NCI-H1930 (cell line): ENCODE results near the gene GLB1L3.

ENCODE experiments used
- DNase-seq, 2 experiments: peaks; one replicate each; lab custom pipeline; 2025; lab: John Stamatoyannopoulos, UW

GLB1L3 gene

DNA sequence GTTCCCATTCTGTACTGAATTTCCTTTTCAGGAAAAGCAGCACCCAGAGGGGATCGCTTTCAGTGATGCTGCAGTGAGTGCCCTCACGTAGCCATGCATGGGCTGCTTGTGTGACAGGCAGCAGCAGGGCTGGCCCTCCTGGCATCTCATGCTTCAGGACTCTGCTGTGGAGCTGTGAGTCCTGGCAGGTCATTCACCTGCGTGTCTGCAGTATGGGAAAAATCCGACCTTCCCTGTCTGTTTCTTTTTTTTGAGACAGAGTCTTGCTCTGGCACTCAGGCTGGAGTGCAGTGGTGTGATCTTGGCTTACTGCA, 69.0 kb downstream of the GLB1L3 start:
- no peak for DNase-seq

DNA sequence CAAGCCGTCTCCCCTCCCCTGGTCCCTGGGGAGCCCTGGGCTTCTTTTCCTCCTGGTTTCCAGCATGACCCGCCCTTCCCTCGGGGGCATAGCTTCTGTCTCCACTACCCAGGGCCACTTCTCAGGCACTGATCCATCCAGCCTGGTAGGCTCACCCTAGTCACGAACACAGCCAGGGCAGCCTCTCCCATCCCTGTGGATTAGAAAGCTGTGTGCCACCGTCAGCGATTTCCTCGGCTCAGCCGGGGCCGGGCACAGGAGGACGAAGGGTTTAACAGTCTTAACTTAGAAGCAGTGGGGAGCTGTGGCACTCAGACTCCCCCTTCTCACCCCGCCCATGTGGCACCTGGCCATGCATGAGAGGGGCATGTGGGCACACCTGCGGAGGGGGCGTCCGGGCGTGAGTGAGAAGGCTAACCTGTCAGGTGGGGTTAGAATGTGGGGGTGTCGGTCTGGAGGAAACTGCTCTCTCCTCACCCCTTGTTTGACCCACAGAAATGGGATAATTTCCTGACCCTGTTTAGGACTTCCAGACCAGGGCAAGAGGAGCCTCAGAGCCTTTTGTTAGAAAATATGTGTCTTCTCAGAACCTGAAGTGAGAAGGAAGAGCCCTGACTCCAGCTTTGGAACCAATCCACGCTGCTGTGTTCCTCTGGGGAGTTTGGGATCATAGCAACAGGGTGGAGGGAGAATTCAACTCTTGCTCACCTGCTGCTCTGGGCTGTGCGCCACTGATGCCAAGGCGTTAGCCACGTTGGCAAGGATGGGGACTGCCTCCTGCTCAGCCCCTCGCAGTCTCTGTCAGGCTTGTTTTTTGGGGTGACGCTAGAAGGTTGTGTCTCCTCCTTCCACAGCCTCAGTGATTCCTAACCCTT, 70.2 kb downstream of the GLB1L3 start:
- DNase-seq = no peak

DNA sequence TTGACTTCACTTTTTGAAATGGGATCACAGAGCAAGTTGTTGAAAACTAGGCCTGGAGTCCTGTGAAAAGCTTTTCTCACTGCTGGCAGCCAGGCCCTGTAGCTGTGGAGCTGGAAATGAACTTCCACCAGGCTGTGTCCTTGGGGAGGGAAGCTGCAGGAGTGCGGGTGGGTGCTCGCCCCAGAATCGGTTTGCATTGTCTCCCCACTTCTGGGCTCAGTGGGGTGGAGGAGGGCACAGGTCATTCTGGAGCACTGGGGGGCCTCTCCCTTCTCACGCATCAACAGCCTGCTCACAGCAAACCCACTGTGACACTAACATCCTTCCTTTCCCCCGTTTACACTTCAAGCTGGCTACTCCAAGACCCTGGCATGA, 70.8 kb downstream of the GLB1L3 start:
- no peak for DNase-seq

DNA sequence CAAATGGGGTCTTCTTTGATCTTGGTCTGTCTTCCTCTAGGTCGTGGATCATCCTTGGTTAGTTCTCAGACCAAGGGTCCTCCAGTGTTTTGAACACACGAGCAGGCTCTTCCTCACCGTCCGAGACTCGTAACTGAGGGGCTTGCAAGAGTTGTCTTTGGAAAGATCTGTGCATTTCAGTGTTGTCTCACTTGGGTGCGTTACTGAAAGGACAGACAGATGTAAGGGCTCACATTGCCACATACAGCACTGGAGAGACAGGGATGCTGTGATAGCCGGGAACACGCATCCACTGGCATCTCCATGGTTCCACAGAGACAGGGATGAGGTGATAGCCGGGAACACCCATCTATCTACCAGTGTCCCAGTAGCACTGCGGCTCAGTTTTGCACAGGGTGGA, 71.3 kb downstream of the GLB1L3 start:
- no peak for DNase-seq

DNA sequence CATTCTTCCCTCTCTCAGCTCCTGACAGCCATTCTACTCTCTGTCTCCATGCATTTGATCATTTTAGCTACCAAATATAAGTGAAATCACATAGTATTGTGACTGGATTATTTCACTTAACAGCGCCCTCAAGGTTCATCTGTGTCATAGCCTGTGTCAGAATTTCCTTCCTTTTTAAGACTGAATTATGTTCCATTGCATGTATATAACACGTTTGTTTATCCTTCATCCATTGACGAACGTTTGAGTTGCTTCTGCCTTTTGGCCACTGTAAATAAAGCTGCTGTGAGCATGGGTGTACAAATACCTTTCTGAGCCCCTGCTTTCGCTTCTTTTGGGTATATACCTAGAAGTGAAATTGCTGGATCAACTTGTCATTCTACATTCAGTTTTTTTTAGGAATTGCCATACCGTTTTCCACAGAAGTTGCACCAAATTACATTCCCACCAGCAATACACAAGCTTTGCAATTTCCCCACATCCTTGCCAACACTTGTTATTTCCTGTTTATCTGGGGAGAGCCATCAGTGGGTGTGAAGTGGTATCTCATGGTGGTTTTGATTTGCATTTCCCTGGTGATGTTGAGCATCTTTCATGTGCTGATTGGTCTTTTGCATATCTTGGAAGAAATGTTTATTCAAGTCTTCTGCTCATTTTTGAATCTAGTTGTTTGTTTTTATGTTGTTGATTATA, 73.1 kb downstream of the GLB1L3 start:
- DNase-seq = no peak

DNA sequence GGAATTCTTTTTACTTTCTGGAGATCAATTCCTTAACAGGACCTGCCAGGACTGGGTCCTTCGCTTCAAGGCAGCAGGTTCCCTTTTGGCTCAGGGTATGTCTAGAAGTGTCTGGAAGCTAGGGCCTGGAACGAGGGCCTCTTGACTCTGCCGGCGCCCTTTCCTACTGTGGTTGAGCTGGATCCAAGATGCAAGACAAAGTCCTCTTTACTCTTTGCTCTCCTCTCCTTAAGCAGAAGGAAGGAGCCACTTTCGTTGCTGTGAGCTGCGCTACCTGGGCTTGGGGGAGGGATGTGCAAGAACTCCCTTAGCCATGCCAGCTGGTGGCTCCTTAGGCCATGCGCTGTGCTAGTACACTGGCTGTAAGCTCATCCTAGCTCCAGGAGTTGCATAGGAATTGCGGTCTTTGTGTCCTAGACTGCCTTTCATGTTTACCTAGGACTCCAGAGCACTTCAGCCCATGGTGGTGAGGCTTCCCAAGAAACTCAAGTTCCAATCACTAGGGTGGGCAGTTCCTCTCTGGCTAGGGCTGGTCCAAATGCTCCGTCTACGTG, 73.7 kb downstream of the GLB1L3 start:
- DNase-seq = no peak

DNA sequence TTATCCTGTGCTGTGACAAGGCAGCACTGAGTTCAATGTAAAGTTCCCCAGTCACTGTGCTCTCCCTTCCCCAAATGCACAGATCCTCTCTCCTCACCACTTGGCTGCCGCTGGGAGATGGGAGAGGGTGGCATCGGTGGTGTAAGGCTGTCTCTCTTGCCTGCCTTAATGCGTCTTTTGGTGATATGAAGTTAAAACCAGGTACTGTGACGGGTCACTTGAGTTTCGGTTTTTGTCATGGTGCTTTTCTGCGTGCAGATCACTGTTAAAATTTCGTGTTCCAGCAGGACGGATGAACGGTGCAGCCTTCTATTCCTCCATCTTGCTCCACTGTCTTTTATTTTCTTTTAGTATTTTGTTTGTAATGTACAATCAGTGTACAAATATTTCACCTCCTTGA, 74.2 kb downstream of the GLB1L3 start:
- no peak for DNase-seq

DNA sequence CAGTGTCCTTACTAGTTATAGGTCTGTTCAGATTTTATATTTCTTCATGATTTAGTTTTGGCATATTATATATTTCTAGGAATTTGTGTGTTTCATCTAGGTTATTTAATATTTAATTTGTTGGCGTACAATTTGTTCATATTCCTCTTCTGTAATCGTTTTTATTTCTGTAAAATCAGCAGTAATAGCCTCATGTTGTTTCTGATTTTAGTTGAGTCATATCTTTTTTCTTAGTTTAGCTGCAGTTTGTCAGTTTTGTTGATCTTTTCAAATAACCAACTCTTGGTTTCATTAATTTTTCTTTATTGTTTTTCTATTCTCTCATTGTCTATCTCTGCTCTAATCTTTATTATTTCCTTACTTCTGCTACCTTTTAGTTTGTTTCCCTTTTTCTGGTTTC, 75.9 kb downstream of the GLB1L3 start:
- DNase-seq = no peak

DNA sequence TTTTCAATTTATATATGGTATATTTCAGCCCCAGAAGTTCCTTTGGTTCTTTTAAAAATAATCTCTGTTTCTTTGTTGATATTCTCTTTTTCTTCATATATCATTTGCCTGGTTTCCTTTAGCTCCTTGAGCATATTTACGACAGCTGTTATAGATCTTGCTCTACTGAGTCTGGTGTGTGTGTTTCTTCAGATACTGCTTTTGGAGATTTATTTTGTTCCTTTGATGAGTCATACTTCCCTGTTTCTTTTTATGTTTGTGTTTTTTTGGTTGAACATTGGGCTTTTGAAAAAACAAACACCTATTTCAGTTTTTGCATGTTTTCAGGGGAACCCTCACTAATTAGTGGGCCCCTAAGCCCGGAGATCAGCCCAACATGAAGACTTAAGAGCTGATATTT, 79.0 kb downstream of the GLB1L3 start:
- no peak for DNase-seq

DNA sequence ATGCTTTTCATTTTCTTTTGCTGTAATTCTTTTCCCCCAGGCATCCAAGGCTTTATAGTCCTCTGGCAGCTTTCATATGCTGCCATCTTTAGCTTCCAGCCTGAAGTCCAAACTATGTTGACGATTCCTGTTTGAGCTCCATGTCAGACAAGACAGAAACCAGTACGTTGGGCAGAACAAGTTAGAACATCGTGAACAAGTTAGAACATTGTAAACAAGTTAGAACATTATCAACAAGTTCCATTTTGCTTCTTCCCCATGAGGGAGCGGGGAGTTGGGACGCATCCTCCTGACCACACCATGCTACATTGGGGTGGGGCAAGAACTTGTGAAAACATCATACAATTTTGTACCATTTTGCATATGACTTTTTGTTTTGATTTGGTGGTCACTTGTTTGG, 79.5 kb downstream of the GLB1L3 start:
- DNase-seq = no peak

DNA sequence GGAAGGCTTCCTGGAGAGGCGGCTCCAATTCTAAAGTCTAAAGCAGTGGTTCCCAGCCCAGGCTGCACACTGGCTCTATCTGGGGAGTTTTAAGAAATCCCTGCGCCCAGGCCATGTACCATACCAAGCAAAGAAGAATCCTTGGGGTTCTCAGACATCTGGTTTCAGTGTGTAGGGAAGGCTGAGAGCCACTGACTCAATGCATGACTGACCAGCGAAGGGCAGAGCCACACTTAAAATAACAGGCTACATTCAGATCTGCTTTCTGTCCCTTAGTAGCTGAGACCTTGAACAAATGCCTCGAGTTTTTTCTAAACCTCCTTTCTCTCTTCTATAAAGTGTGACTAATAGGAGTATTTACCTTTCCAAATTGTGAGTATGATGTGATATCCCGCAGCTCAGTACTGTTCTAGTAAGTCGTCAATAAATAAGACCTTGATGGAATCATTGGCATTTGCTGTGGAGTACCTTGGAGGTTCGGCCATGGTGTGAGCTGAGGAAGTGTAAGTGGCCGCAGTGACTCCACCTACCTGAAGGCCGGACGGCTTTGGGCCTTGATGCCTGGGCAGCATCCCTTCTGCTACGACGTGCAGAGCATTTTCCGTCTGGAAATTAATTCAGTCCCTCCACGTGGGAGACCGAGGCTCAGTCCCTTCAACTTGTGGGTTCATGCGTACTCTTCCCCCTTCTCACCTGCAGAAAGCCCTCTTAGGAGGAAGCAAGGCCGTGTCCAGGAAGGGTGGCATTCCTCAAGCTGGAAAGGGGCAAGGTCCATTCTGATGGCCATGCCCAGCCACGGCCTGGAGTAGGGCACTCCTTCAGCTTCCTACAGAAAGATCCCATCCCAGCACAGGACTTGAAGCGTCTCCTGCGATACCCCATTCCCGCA, 80.7 kb downstream of the GLB1L3 start:
- no peak for DNase-seq

DNA sequence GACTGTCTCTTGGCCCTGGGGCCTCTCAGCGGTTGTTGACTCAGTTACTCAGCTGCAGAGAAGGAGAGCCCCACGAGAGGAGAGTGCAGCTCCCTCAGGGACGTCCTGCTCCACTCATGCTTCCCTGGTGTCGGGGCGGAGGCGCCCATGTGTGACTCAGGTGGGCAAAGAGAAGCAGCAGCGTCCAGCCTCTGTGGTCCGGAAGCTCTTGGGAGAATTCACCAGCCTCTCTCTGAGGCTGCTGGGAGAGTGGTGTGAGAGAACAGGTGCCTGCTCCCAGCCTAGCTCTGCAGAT, 81.3 kb downstream of the GLB1L3 start:
- no peak for DNase-seq

DNA sequence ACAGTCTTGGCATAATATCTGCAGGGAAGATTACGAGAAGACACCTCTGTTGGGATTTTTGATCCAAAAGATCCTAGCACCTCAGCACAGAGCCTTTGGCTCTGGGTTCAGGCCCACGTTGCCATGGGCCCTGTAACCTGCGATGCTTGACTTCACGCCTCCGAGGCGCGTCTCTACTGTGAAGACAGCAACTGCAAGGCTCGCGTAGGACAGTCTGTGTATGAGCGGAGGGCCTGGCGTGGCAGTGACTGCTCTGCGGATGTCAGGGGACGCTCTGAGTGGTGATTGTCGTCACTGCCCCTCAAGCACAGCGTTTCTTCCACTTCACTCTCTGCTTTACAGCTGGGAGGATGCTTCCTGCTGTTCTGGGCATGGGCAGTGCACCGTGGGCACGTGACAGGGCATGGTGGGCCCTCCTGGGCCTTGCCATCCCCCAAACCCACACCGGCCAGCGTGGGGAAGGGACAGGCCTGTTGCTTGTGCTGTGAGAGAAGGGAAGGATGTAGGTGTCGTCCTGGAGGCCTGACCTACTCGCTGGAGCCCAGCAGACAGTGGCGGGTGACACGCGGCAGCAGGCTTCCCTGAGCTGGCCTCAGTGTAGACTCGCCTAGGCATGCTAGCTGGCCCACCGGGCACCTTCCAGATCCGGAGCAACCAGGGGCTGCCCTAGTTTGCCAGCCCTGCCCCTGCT, 82.1 kb downstream of the GLB1L3 start:
- no peak for DNase-seq

DNA sequence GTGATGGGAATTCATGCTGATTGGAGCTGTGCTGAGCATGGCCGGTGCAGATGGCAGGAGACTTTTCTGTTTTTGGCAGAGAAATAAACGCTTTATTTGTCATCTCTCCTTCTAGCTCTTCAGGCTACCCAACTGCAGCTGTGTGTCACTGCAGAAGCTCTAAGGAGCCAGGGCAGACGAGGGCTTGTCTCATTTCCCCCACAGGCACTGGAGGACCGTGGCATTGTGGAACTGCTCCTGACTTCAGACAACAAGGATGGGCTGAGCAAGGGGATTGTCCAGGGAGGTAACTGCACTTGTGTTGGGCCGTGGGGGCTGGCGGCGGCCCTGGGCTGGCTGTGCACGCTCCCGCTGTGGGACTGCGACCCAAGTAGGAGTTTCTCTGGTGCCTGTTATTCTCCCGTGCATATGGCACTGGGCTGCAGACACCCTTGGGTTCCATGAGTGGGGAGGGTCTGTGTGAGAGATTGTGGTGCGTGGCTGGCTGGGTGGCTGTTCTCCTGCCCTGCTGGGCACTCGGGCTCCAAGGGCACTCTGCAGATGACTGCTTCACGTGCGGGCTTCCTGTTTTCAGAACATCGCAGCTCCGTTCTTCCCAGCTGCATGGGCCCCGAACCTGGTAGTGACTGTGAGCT, 82.8 kb downstream of the GLB1L3 start:
- DNase-seq = no peak

DNA sequence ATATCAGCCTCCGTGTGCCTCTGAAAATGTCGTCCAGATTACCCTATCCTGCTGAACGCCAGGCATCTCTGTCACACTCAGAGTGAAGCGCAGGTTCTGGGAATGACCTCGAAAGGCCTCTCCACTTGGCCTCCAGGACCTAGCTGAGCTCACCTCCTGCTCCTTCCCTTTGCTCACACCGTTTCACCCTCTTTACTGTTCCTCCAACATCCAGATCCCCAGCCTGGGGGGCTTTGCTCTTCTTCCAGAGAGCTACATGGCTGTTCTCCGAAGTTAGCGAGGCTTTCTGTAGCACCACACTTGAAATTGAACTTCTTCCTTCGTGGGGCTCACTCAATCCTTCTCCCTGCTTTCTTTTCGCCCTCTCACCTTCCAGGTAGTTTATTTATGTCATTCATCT, 83.5 kb downstream of the GLB1L3 start:
- no peak for DNase-seq

DNA sequence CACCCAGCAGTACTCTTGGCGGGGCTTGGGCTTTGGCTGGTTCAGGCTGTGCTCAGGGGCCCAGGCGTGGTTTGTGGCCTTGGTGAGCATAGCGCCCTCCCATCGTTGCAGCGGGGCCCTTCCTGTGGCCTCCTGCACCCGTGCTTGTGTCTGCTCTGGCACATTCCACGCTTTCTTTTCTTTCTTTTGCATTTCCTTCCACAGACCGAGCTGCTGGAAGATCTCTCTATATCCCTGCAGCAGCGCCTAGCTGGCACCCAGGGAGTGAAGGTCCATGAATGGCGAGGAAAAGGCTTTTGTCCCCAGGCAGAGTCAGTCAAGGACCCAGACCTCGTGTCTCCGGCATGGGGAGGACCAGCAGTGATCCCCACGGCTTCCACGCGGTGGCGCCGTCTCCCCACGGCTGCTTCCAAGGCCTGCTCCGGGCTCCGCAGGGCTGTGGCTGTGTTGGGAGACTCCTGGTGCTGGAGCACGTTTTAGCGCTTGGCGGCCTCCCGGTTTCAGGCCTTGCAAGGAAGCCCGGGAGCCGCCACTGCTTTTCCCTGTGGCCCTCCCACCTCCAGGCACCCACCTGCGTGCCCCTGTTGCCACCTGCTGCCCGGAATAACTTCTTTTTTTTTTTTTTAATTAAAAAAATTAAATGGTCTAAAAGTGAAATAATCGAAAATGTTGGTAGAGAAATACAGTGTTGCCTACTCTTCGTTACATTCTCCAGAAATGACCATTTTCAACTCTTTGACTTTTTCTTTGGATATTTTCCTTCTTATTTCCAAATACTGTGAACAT, 84.1 kb downstream of the GLB1L3 start:
- DNase-seq = peak in 1 of 2 experiments; percentile 2

DNA sequence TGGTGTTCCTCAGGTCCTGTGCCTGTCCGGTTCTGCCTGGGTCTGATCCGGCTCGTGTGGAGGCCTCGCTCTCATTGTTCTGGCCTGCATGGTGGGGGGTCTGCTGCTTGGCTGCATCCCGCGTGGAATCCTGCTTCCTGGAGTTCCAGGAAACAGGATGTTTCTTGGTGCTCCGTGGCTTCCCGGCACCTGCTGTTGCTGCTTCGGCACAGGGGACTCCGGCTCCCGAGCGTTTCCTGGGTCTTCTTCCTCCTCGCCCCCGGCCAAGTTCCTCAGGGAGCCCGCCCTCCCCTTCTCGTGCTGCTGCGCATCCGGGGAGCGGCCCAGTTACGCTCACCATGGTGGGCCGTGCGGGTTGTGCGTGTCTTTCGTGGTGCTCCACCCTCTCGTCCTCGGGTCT, 85.5 kb downstream of the GLB1L3 start:
- no peak for DNase-seq

DNA sequence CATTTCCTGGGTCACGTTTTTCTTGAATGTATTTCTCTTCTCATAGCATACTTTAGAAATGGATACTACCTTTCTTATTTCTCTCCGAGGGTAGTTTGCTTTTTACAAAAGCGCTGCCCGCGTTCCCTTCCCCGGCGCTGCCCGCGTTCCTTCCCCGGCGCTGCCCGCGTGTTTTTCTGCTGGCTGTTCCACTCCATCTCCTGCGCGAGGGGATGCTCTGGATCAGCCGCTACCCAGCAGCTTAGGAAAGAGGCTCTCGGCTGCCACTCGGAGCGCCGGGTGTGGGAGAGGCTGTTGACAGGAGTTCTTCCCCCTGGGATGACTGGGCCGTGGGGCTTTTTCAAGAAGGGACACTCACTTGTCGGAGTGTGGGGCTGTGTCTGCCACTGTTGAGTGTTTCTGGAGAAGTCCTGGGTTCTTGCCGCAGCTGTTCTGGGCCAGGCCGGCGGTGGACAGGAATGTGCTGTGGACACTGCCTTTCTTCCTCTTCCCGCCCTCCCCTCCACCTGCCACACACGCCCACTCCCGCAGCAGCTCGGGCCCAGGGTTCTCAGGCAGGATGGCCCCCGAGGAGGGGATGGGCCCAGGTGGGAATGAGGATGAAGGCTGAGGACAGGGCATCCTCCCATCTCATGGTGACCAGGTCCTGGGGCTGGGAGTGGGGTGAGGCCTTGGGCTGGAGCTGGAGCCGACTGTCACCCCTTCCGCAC, 86.2 kb downstream of the GLB1L3 start:
- DNase-seq = no peak

DNA sequence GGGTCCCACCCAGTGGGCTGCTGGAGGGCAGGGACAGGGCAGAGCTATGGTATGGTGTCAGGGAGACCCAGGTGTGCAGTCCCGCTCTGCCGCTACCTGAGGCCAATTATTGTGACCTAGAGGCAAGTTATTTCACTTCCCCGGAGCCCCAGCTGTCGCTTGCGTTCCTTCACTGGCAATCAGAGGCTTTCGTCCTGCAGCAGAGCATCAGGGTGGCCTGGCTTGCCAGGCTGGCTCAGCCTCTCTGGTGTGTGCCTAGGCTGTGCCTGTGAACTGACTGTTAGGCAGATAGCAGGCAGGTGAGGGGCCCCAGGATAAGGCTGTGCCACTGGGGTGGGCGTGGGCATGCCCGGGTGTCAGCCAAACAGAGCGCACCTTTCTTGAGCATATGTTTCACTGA, 87.0 kb downstream of the GLB1L3 start:
- no peak for DNase-seq

DNA sequence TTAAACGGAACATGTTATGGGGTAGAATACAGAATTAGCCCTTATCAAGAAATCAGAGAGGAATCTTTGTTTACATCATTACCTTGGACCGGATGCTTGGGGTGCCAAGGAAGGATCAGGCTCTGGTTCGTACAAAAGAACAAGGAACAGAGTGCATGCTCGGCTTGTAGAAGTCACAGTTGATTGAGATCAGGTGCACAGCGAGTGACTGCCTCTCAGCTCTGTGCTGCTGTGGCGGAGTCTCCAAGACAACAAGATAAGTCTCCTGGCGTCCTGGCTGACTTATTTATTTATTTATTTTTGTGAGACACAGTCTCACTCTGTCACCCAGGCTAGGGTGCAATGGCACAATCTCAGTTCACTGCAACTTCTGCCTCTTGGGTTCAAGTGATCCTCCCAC, 87.4 kb downstream of the GLB1L3 start:
- no peak for DNase-seq
